Bronchus fibroblast of lung (primary cell): ENCODE data around the gene SPDL1. TPM values are rescaled to one million over a fixed set of nuclear protein-coding genes. Genes with fewer than 3 reads are reported as not detected.

Source experiments
- total RNA-seq: library from RNA; depleted of rRNA; stranded (reverse); fragments of >200 nt; gene quantifications from 2 replicates; pipeline ENCODE4 v1.2.3, GENCODE V29; 2015

Gene SPDL1
- total RNA-seq, result 28.2 and 43.0 TPM in 2 replicates

DNA sequence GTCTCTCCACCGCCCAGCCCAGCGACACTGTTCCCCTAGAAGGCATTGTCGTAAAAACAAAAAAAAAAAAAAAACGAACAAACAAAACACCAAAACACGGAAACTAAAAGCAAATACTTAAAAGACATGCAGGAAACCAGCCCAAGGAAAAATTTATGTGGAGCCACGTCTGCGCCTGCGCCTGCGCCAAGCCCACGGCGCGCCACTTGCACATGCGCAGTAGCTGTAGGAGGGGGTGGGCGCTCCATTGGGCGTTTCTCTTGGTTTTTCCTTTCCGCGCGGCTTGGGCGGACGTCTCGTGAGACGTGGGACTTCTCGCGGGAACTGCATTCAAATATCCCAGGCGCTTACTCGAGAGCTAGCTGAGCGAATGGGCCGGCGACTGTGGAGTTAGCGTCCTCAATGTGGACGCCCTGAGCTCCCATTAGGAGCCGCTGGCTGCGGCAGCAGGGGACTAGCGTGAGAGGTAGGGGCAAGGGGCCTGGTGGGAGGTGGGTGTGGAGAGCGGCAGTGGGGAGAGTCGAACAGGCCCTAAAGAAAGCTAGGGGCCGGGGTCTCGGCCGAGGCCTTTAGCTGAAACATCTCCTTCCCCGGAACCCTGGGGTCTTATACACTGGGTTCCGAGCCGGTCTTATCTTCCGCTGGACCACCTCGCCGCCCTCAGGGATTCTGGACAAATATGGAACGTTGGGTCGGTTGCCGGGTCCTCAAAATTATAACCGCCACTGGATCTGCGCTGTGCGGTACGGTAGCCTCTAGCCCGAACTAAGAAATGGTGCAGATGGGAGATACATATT, at the start of gene SPDL1:
Gene SPDL1 (plus strand): TSS at position 350 of the 797 bp plus-strand sequence. CDS start 4,644 bp downstream, outside the sequence.

GRCh38 chr5:169637085-169637548, 53.5 kb downstream of the SPDL1 start, which contains the start of gene DOCK2:
DOCK2 (plus strand) TSS chr5:169637275; CDS start chr5:169637327, 52 bp downstream.

Other genes starting within 250 kb of the SPDL1 start
- 3.0 and 4.2 TPM in 2 replicates for gene DOCK2, start 53.5 kb downstream of the SPDL1 start, total RNA-seq